ENCODE measurements around the gene HPS6.
"Not testable (repeated sequence)": the region's sequence is repeated elsewhere in the genome, so short reads cannot be mapped to it uniquely, and the experiment has no call there.

HPS6 gene

DNA sequence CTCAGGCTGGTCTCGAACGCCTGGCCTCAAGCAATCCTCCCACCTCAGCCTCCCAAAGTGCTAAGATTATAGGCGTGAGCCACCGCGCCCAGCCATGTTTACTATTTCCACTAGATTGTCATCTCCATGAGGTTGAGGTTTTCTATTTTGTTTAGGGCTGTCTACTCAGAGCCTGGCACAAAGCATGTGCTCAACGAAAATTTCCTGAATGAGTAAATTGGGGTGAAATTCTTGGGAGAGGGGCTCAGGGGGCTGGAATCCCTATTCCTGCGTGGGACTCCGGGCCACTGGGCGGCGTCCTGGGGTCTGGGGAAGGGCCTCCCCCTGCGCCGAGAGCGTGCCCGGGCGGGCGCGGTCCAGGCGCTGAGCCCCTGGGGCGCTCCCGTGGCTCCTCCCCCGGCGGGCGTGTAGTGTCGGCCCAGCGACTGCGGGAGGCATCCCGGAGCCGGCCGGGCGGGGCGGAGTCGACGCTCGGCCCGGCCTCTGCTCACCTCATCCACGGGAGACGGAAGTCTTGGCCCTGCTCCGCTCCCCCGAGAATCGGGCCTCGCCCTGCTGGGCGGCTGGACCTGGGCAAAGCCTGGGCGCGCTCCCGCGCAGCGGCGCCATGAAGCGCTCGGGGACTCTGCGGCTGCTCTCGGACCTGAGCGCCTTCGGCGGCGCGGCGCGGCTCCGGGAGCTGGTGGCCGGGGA is at the start of gene HPS6:
TSS of gene HPS6 (plus strand) at position 482 of the 693 bp plus-strand sequence. CDS start at position 608, 126 bp downstream.
- DNase-seq (ENCODE audit: low spot score), result peak; percentile 92

DNA sequence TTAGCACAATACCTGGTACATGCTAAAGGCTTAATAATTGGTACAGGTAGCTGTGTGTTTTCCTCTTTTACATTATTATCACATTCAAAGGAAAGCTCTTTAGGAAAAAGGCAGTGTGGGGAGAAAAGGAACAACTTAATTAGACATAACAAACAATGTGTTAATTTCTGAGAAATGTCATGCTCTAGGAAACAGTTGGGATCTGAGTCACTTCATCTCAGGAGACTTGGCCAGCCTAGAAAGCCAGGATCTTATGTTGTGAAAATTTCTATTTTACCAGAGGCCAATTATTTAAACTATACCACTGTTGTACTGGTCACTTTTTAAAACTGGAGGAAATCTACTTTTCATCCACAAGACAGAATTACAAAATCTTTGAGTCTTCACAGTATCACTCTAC is 48.7 kb upstream of the HPS6 start:
- DNase-seq (ENCODE audit: low spot score), result no peak

DNA sequence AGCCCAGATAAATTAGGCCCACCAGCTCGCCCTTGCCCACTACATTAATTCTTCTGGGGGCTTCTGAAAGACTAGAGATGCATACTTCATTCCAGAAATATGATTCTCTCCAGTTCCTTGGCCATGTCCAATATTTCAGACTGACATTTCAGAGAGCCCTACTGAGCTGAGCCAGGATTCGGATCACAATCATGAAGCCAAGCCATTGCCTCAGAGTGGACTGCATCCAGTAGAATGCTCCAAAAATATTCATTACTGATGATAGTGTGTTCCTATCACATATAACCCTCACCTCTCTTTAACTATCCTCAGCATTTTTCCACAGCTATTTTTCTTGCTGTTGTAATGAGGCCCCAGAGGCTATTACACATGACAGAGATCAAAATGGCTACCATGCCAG is 47.9 kb upstream of the HPS6 start:
- DNase-seq (ENCODE audit: low spot score), result no peak

DNA sequence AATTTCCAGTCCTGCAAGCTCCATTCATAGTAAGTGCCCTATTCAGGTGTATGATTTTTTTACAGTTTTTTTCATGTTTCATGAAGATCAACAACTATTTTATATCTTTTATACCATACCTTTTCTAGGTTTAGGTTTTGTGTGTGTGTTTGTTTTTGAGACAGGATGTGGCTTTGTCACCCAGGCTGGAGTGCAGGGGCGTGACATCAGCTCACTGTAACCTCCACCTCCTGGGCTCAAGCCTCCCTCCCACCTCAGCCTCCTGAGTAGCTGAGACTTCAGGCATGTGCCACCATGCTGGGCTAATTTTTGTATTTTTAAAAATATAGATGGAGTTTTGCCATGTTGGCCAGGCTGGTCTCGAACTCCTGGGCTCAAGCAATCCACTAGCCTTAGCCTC is 44.2 kb upstream of the HPS6 start:
- no peak for DNase-seq (ENCODE audit: low spot score)

DNA sequence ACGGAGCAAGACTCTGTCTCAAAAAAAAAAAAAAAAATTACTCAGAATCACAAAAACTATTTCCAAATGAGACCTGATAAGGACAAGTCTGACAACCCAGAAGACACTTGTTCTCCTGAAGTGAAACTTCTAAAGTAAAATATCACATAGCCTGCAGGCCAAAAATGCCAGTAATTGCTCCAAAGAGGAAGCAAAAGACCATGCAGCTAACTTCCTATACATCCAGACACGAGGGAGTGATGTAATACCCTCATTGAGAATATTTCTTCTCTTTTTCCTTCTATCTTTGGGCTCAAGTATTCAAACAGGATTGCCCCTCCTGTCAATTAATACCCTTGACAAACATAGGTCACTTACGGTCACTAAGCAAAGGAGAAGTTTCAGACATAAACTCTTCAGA is 40.4 kb upstream of the HPS6 start:
- DNase-seq (ENCODE audit: low spot score), result no peak

DNA sequence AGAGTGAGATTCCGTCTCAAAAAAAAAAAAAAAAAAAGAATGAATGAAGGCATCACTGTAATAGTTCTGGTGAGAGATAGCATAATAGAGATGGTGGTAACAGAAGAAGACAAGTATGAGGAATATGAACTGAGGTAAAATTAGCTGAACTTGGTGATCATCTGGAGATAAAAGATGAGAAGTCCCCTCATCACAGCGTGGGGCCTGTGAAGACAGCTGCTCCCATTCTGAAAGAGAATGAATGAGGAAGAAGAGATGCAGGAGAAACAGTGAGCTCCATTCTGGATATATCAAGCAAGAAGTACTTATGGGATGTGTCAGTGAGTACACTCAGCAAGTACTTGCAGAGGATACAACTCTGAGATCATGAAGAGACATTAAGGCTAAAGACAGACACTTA is 37.9 kb upstream of the HPS6 start:
- no peak for DNase-seq (ENCODE audit: low spot score)

DNA sequence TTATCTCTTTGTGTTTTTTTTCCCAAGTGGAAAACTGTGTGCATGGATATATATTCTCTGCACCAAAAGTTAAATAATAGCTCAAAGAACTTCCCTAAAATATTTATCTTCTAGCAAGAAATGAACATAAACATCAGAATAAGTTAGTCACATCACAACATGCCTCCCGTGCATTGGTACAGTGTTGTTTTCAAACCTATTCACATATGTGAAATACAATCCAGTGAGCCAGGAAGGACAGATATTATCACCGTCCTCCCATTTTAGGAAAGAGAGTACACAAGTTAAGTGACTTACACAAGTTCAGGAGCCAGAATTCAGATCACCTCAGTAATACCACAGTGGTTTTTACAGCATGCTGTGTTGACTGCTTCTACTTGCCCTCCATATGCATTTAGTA is 31.4 kb upstream of the HPS6 start:
- no peak for DNase-seq (ENCODE audit: low spot score)

DNA sequence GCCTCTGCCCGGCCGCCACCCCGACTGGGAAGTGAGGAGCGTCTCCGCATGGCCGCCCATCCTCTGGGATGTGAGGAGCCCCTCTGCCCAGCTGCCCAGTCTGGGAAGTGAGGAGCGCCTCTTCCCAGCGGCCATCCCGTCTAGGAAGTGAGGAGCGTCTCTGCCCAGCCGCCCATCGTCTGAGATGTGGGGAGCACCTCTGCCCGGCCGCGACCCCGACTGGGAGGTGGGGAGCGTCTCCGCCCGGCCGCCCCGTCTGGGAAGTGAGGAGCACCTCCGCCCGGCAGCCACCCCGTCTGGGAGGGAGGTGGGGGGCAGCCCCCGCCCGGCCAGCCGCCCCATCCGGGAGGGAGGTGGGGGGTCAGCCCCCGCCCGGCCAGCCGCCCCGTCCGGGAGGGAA is 29.3 kb upstream of the HPS6 start:
- not testable (repeated sequence) for DNase-seq (ENCODE audit: low spot score)

DNA sequence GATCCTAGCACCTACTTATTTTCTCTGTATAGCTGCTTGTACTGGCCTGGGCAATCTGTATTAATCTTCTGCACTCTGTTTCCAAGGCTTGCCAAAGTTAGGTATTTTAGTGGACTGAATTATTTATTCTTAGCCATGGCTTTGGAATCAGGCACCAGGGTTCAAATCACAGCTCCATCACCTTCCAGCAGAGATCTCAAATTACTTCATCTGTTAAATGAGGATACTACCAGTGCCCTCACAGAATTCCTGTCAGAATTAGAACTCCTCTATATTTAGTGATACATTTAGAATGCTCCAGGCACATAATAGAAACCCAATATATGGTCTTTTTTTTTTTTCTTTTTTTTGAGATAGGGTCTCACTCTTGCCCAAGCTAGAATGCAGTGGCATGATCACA is 26.7 kb upstream of the HPS6 start:
- DNase-seq (ENCODE audit: low spot score), result no peak

DNA sequence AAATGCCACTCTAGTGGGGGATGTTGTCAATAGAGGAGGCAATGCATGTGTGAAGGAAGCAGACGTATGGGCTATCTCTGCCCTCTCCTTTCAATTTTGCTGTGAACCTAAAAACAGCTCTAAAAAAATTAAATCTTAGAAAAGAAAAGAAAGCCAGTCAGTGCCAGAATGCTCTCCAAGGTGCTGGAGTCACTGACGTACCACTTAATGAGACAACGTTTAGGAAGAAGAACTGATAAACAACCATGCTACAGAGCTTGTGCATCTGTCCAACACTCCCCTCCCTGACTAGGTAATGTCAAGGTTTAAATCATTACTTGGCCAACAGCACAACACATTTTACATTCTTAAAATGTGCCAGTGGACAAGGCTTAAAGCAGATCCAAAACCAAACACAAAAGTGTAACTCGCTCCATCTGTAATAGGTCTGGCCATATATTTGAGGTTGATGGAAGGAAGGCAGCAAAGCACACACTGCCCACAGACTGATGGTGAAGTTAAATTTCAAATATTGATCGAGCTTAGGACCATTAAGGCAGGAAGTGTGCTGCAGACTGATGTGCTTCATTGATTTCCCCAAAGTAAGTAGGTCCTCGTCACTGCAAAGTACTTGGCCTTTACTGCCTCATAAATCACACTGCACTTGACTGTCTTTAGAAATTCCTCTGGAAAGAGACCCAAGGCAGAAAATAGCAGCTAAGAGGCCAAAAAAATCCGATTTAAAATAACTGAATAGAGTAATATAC is 24.7 kb upstream of the HPS6 start:
- DNase-seq (ENCODE audit: low spot score), result no peak

DNA sequence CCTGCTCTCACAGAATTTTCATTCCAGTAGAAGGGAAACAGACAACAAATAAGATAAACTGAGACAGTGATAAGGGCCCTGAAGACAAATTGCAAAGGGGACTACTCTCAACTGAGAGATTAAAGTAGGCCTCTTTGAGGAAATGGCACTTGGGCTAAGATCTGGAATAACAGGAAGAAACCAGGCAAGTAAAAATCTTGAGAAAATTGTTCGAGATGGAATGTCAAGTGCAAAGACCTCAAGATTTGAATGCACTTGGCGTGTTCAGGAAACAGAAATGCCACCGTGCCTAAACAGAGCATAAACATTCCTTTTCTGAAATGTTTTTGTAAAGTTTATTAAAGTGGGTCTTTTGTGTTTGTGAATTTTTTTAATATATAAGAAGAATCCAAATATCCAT is 19.9 kb upstream of the HPS6 start:
- DNase-seq (ENCODE audit: low spot score), result no peak

DNA sequence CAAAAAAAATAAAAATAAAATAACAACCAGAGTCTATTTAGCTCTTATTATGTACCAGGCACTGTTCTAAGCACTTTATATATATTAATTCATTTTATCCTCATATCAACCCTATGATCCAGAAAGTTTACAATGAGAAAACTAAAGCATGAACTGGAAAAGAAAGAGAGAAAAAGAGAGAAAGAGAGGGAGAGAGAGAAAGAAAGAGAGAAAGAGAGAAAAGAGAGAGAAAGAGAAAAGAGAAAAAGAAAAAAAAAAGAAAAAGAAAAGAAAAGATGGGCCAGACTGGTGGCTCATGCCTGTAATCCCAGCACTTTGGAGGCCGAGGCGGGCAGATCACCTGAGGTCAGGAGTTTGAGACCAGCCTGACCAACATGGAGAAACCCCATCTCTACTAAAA is 19.1 kb upstream of the HPS6 start:
- DNase-seq (ENCODE audit: low spot score), result no peak

DNA sequence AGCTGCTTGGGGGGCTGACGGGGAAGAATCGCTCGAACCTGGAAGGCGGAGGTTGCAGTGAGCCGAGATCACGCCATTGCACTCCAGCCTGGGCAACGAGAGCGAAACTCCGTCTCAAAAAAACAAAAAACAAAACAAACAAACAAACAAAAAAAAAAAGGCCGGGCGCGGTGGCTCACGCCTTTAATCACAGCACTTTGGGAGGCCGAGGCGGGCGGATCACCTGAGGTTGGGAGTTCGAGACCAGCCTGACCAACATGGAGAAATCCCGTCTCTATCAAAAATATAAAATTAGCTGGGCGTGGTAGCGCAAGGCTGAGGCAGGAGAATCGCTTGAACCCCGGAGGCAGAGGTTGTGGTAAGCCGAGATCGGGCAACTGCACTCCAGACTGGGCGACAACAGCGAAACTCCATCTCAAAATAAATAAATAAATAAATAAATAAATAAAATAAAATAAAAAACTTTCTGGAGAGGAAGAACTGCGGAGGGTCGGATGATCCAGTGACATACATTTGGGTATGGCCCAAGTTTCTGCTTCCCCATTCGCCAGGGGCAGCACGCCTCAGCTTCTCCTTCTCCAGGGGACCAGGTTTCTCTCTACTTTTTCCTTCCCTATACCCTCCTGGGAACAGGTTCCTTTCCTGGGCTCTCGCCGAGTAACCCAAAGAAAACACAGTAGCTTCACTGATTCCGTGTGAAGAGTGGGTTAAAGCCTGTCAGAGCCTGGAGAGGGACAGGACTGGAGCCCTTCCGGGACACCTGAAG is 10.1 kb upstream of the HPS6 start:
- DNase-seq (ENCODE audit: low spot score), result not testable (repeated sequence)

DNA sequence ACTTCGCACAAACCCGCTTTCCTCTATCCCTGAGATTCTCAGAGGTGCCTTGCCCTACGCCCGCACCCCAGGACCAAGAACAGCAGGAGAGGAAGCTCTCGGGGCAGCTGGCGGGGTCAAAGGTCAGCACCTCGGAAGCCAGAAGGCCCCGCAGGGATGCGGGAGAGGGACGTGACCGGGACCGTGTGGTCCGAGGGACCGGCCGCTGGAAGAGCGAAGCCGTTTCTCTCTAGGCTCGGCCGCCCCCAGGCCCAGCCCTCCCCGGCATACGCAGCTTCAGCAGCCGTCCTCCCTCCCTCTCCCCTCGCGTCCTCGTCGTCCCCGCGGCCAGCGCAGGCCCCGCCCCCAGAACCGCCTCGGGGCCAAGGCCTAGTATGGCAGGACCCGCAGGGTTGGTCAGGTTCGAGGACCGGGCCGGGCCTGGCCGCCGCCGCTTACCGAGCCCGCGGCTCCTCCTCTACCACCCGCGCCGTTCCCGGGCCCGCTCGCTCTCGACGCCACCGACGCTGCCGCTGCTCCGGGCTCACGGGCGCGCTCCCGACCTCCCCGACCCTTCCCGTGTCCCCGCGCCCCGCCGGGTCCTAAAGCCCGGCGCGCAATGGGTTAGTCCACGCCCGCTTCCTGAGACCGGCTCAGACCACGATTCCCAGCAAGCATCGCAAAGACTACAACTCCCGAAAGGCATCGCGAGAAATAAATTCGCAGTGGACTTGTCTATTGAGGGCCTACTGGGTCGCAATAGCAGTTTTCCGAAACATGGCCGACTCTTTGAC is 9.3 kb upstream of the HPS6 start, which contains the start of gene ARMH3:
TSS of gene ARMH3 (minus strand) at position 527 of the 773 bp plus-strand sequence. CDS start 16,059 bp downstream, outside the sequence.
- DNase-seq (ENCODE audit: low spot score), result peak; percentile 93

DNA sequence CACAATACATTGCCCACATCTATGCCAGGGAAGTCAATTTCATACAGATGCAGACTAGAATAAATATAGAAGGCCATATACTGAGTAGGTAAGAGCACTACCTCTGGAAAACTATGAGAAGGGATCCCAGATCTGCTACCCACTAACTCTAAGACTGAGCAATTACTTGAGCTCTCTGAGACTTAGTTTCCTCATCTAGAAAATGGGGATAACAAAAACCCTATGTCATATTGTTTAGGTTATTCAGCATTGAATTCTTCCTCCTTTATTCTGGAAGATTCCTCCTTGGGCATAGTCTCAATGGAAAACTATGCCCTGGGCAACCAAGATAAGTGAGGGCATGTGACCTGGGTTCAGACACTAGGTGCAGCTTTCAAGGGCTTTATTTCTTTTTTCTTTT is 5.2 kb upstream of the HPS6 start:
- no peak for DNase-seq (ENCODE audit: low spot score)

DNA sequence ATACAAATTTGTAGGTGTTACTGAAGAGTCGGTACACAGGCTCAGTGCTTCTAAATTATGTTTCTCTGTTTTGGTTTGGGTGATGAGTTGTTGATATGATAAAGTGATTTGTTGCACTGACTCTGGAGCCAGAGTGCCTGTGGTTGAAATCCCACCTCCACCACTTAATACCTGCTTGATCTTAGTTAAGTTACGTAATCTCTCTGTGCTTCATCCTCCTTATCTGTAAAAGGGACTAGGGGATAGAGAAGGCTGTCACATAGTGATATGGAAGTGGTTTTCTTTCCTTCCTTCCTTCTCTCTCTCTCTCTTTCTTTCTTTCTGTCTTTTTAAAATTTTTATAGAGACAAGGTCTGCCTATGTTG is 664 bp upstream of the HPS6 start:
- no peak for DNase-seq (ENCODE audit: low spot score)

DNA sequence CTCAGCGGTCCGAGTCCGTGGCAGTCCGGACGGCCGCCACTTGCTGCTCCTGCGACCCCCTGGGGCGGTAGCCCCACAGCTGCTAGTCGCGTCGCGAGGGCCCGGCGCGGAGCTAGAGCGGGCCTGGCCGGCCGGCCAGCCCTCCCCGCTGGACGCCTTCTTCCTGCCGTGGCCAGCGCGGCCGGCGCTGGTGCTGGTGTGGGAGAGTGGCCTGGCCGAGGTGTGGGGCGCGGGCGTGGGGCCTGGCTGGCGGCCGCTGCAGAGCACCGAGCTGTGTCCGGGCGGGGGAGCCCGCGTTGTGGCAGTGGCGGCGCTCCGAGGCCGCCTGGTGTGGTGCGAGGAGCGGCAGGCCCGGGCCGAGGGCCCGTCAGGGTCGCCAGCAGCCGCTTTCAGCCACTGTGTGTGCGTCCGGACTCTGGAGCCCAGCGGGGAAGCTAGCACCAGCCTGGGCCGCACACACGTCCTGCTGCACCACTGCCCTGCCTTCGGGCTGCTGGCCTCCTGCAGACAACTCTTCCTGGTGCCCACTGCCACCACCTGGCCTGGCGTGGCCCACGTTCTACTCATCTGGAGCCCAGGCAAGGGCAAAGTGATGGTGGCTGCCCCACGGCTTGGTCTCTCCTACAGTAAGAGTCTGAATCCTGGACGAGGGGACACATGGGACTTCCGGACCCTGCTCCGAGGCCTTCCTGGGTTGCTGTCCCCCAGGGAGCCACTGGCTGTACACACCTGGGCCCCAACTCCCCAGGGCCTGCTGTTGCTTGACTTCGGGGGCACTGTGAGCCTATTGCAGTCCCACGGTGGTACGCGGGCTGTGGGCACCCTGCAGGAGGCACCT is 631 bp downstream of the HPS6 start:
- no peak for DNase-seq (ENCODE audit: low spot score)

DNA sequence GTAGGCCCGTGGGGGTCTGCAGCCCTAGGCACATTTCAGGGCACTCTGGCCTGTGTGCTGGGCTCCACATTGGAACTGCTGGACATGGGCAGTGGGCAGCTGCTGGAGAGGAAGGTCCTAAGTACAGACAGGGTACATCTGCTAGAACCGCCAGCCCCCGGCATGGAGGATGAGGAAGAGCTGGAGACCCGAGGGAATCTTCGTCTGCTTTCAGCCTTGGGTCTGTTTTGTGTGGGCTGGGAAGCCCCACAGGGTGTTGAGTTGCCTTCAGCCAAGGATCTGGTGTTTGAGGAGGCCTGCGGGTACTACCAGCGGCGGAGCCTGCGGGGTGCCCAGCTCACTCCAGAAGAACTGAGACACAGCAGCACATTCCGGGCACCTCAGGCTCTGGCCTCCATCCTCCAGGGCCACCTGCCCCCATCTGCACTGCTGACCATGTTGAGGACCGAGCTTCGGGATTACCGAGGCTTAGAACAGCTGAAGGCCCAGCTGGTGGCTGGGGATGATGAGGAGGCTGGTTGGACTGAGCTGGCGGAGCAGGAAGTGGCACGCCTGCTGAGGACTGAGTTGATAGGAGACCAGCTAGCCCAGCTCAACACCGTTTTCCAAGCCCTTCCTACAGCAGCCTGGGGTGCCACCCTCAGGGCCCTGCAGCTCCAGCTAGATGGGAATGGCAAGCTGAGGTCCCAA is 1.4 kb downstream of the HPS6 start:
- DNase-seq (ENCODE audit: low spot score), result no peak

DNA sequence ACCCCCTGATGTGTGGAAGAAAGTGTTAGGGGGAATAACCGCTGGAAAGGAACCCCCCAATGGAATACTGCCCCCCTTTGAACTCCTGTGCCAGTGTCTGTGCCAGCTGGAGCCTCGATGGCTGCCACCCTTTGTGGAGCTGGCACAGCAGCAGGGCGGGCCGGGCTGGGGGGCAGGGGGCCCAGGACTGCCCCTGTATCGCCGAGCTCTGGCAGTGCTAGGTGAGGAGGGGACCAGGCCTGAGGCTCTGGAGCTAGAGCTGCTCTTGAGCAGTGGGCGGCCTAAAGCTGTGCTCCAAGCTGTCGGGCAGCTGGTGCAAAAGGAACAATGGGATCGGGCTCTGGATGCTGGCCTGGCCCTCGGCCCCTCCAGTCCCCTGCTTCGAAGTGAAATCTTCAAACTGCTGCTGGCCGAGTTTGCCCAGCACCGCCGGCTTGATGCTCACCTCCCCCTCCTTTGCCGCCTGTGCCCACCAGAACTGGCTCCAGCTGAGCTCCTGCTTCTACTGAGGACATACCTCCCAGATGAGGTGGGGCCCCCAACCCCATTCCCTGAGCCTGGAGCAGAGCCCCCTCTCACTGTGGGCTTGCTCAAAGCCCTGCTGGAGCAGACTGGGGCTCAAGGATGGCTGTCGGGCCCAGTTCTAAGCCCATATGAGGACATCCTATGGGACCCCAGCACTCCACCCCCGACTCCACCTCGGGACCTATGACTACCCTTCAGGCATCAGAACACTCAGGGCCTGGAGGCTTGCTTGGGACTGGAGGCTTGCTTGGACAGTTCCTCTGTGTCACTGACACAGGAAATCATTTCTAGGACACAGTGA is 2.2 kb downstream of the HPS6 start:
- DNase-seq (ENCODE audit: low spot score), result no peak

DNA sequence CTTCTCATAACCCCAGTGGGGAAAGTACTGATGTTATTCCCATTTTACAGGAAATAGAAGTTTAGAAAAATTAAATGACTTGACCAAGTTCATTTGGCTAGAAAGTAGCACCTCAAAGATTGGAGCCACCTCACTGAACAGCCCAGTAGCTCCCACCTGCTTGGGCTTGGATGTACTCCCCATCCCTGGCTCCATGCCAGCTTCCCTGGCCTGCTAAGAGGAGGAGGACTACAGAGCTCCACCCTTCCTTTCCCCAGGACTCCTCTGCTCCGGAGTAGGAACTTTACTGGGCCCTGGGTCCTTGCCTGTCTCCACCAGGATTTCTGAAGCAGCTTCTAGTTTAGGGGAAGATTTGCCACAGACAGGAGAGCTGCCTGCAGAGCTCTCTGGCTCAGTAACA is 3.1 kb downstream of the HPS6 start:
- DNase-seq (ENCODE audit: low spot score), result no peak
